Measurements from ENCODE around the gene TLL2. TPM values are rescaled to one million over a fixed set of nuclear protein-coding genes. Genes with fewer than 3 reads are reported as not detected.

TLL2 gene
- polyA plus RNA-seq, 2 of the 4 experiments (the other 2 are of a cell fraction) = 0.08 to 0.13 TPM

- TF ChIP-seq BCL3 (IDR thresholded peaks at IDR 0.05) = no peak
- no peak for TF ChIP-seq RARB (CRISPR knock-in tag; IDR thresholded peaks at IDR 0.05)
Observed at GRCh38 chr10:96456296-96456840, 57.4 kb downstream of the TLL2 start (continued).

- Histone ChIP-seq H3K4me1 (no peaks in the 10 kb centered on the region), H3K27ac (no peak overlapping the region), H3K9me3 (no peaks in the 10 kb centered on the region), H3K4me2 (no peak overlapping the region), H3K4me3 (no peak overlapping the region)
- FAIRE-seq (no peak), DNase-seq (ENCODE audit: low read depth in 1 of 2, low spot score in 1 of 2) (no peak), ATAC-seq (no peak)
- ChIA-PET CTCF (no interaction called here), POLR2A (interaction anchor here (0.7 kb wide), 1 partner anchor 76 kb away, joined by 3 read pairs; no protein-coding TSS in a partner anchor)
- no peak for TF ChIP-seq MAZ (IDR thresholded peaks at IDR 0.05; ENCODE audit: borderline replicate concordance, low read depth, low read length)
- TF ChIP-seq CHD2 (IDR thresholded peaks at IDR 0.05; ENCODE audit: low read length, partially characterized antibody) = no peak
- TF ChIP-seq POLR2A (IDR thresholded peaks at IDR 0.05; ENCODE audit: low read length) = no peak
- TF ChIP-seq TP53 (CRISPR knock-in tag; IDR thresholded peaks at IDR 0.05) = no peak
- no peak for TF ChIP-seq HMGXB4 (CRISPR knock-in tag; IDR thresholded peaks at IDR 0.05; ENCODE audit: borderline replicate concordance)
- no peak for TF ChIP-seq SREBF2 (IDR thresholded peaks at IDR 0.05)
- TF ChIP-seq, protein P1, sequence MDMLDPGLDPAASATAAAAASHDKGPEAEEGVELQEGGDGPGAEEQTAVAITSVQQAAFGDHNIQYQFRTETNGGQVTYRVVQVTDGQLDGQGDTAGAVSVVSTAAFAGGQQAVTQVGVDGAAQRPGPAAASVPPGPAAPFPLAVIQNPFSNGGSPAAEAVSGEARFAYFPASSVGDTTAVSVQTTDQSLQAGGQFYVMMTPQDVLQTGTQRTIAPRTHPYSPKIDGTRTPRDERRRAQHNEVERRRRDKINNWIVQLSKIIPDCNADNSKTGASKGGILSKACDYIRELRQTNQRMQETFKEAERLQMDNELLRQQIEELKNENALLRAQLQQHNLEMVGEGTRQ (IDR thresholded peaks at IDR 0.05) = no peak
- no peak for TF ChIP-seq CBX2 (IDR thresholded peaks at IDR 0.05; ENCODE audit: borderline replicate concordance, low read depth)
- no peak for TF ChIP-seq CBX8 (IDR thresholded peaks at IDR 0.05)
- TF ChIP-seq, protein P2, sequence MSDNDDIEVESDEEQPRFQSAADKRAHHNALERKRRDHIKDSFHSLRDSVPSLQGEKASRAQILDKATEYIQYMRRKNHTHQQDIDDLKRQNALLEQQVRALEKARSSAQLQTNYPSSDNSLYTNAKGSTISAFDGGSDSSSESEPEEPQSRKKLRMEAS (IDR thresholded peaks at IDR 0.05) = no peak
- TF ChIP-seq REST (IDR thresholded peaks at IDR 0.05) = no peak
- 49% methylated on average over 3 of the region's 3 CpGs for WGBS (ENCODE audit: missing lambda C conversion rate)
Observed at GRCh38 chr10:96453856-96454583, 59.7 kb downstream of the TLL2 start.

DNA sequence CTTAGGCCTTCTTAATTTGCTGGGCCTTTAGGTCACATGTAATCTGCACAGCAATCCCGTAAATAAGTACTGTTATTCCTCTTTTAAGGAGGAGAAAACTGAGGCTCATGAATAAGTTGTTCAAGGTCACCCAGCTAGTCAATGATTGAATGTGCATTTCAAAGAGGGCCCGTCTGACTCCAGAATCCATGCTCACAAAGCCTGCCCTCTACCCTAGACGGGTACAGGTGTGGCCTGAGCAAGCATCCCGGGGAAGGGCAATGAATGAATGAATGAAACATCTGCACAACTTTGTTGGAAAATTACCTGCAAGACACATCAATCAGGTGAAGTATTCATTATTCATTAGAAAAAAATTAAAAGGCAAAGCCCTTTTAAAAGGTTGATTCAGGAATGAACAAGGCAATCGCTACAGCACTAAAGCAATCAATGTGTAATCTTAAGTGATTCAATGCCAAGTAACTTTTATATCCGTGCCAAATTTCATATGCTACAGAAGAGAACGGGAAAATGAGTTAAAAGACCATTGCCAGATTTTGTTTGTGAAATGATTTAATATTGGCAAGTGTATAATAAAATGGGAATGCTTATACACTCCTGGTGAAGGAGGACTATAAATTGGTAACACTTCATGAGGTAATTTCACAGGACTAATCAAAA, 61.1 kb downstream of the TLL2 start:
- Histone ChIP-seq H3K9me3 (no peaks in the 10 kb centered on the region), H3K4me1 (no peaks in the 10 kb centered on the region), H3K27ac (no peak overlapping the region), H3K4me2 (no peak overlapping the region), H3K4me3 (no peak overlapping the region)
- DNase-seq (ENCODE audit: low read depth in 1 of 2, low spot score in 1 of 2) = no peak
- TF ChIP-seq, protein P3, sequence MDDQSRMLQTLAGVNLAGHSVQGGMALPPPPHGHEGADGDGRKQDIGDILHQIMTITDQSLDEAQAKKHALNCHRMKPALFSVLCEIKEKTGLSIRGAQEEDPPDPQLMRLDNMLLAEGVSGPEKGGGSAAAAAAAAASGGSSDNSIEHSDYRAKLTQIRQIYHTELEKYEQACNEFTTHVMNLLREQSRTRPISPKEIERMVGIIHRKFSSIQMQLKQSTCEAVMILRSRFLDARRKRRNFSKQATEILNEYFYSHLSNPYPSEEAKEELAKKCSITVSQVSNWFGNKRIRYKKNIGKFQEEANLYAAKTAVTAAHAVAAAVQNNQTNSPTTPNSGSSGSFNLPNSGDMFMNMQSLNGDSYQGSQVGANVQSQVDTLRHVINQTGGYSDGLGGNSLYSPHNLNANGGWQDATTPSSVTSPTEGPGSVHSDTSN (IDR thresholded peaks at IDR 0.05) = no peak
- no peak for TF ChIP-seq CEBPB (IDR thresholded peaks at IDR 0.05)
- TF ChIP-seq HOXB5 (CRISPR knock-in tag; IDR thresholded peaks at IDR 0.05) = no peak
- TF ChIP-seq CHD2 (IDR thresholded peaks at IDR 0.05; ENCODE audit: low read length, partially characterized antibody) = no peak
- no peak for TF ChIP-seq RFX5 (IDR thresholded peaks at IDR 0.05)
- ATAC-seq = no peak
- WGBS (ENCODE audit: missing lambda C conversion rate) = 35% methylated on average over 7 of the region's 7 CpGs
- ChIA-PET CTCF (no interaction called here), POLR2A (no interaction called here)
- FAIRE-seq = no peak
